Endothelial cell of umbilical vein (primary cell): ENCODE measurements around the gene PAK5. TPM values are rescaled to one million over a fixed set of nuclear protein-coding genes. Genes with fewer than 3 reads are reported as not detected.

Experiments used
- BruUV-seq: library from RNA; stranded (reverse); fragments of 400-500 nt; replicated peaks from 2 replicates; lab custom pipeline; 2021; lab: Mats Ljungman, UMichigan
- CTCF ChIA-PET: fragments of 300-600, 350-600 bp; sonication (Branson Sonifier 250); formaldehyde crosslinking; loops from one replicate; lab custom pipeline; 2021; ENCODE audit warnings: antibody characterized with exemption, inconsistent platforms; lab: Charles Lee
- POLR2A ChIA-PET: fragments of 300-600, 350-600 bp; sonication (Branson Sonifier 250); formaldehyde crosslinking; loops from one replicate; lab custom pipeline; 2021; ENCODE audit warnings: antibody characterized with exemption, inconsistent platforms; lab: Charles Lee
- DNase-seq: peaks from one replicate; pipeline ENCODE4 v3.0.0-alpha.2; 2011; ENCODE audit warnings: low read depth, low spot score
- FAIRE-seq: peaks from 2 replicates; lab custom pipeline; 2011; peaks lifted over from hg19 to GRCh38; lab: Jason Lieb, UNC
- H2AFZ ChIP-seq: 2 replicates; pipeline ENCODE4 v1.6.0; 2012; ENCODE audit warnings: low read depth, low read length, control low read depth, inconsistent platforms
- H3K27ac ChIP-seq: 2 replicates; pipeline ENCODE4 v1.5.1; 2011; ENCODE audit warnings: low read depth, mild to moderate bottlenecking, control low read depth, low read length, moderate library complexity; ENCODE audit not compliant: insufficient read depth
- H3K27me3 ChIP-seq, 2 experiments: 2 replicates each; pipeline versions ENCODE4 v1.6.0 to v1.6.1; 2011; ENCODE audit warnings: low read length in 2 of 2, mixed read lengths in 1 of 2; ENCODE audit not compliant: control insufficient read depth in 2 of 2, insufficient read depth in 2 of 2
- H3K36me3 ChIP-seq, 2 experiments: 2 replicates in 1 of 2; 3 replicates in 1 of 2; pipeline ENCODE4 v1.5.1; 2011; ENCODE audit warnings: low read length in 2 of 2, mild to moderate bottlenecking in 1 of 2, moderate library complexity in 1 of 2; ENCODE audit not compliant: control insufficient read depth in 2 of 2, insufficient read depth in 2 of 2; ENCODE audit errors: extremely low read depth in 1 of 2
- H3K4me1 ChIP-seq: 3 replicates; pipeline ENCODE4 v1.5.1; 2011; ENCODE audit warnings: mild to moderate bottlenecking, low read length; ENCODE audit not compliant: control insufficient read depth, insufficient read depth; ENCODE audit errors: extremely low read depth
- H3K4me2 ChIP-seq: 2 replicates; pipeline ENCODE4 v1.6.1; 2011; ENCODE audit warnings: low read length, control low read depth, mixed read lengths; ENCODE audit not compliant: insufficient read depth
- H3K4me3 ChIP-seq, 3 experiments: fragments of 200-600 bp in 1 of 3; sonication (generic), shearing (Covaris generic) in 1 of 3; replicated peaks in 1 of 3; 2 replicates each; pipeline ENCODE4 v1.5.1; 2011 to 2016; ENCODE audit warnings: control low read depth in 3 of 3, low read length in 3 of 3, mild to moderate bottlenecking in 2 of 3, inconsistent platforms in 1 of 3, low read depth in 1 of 3, moderate library complexity in 1 of 3; ENCODE audit not compliant: insufficient read depth in 1 of 3
- H3K79me2 ChIP-seq: 2 replicates; pipeline ENCODE4 v1.6.0; 2012; ENCODE audit warnings: low read length, inconsistent platforms; ENCODE audit not compliant: control insufficient read depth, insufficient read depth
- H3K9ac ChIP-seq: replicated peaks from 2 replicates; pipeline ENCODE3; 2011; ENCODE audit warnings: low read length, control low read depth; ENCODE audit not compliant: insufficient read depth; ENCODE audit errors: extremely low read depth
- H3K9me1 ChIP-seq: replicated peaks from 3 replicates; pipeline ENCODE4 v1.6.0; 2011; ENCODE audit warnings: mild to moderate bottlenecking, low read length; ENCODE audit not compliant: control insufficient read depth, insufficient read depth; ENCODE audit errors: extremely low read depth
- H3K9me3 ChIP-seq: replicated peaks from 2 replicates; pipeline ENCODE4 v1.5.1; 2012; ENCODE audit warnings: low read length, inconsistent platforms; ENCODE audit not compliant: control insufficient read depth, insufficient read depth
- H4K20me1 ChIP-seq: replicated peaks from 2 replicates; pipeline ENCODE3; 2011; ENCODE audit warnings: mild to moderate bottlenecking, low read length; ENCODE audit not compliant: control insufficient read depth, insufficient read depth; ENCODE audit errors: extremely low read depth
- CTCF ChIP-seq, 2 donors: IDR thresholded peaks; 1 replicate in 1 of 2; 2 replicates in 1 of 2; pipeline ENCODE4 v1.5.1; 2011; ENCODE audit warnings: low read length in 2 of 2, mild to moderate bottlenecking in 2 of 2, moderate library complexity in 2 of 2, control low read depth in 1 of 2, inconsistent platforms in 1 of 2, low read depth in 1 of 2; ENCODE audit not compliant: insufficient read depth in 1 of 2; ENCODE audit errors: extremely low read depth in 1 of 2
- EZH2 ChIP-seq: IDR thresholded peaks from 2 replicates; pipeline ENCODE4 v1.6.1; 2012; ENCODE audit warnings: borderline replicate concordance, low read depth, mild to moderate bottlenecking, moderate library complexity, low read length, inconsistent platforms; ENCODE audit not compliant: severe bottlenecking
- FOS ChIP-seq: IDR thresholded peaks from 2 replicates; pipeline ENCODE4 v1.6.1; 2011; ENCODE audit warnings: mild to moderate bottlenecking, low read length, moderate library complexity, borderline replicate concordance; ENCODE audit not compliant: insufficient read depth
- GATA2 ChIP-seq: IDR thresholded peaks from 2 replicates; pipeline ENCODE4 v1.7.0; 2011; ENCODE audit warnings: low read depth, mild to moderate bottlenecking, moderate library complexity, mixed read lengths, low read length; ENCODE audit not compliant: insufficient read length, insufficient read depth
- JUN ChIP-seq: IDR thresholded peaks from 2 replicates; pipeline ENCODE4 v1.6.1; 2011; ENCODE audit warnings: borderline replicate concordance, low read depth; ENCODE audit not compliant: insufficient read length, insufficient read depth
- MAX ChIP-seq: IDR thresholded peaks from 2 replicates; pipeline ENCODE4 v1.6.1; 2011; ENCODE audit not compliant: insufficient read depth, insufficient read length
- MYC ChIP-seq: IDR thresholded peaks from one replicate; pipeline ENCODE4 v1.6.1; 2011; ENCODE audit warnings: mild to moderate bottlenecking, low read depth, low read length
- POLR2A ChIP-seq: IDR thresholded peaks from 2 replicates; pipeline ENCODE4 v1.6.1; 2012; ENCODE audit warnings: low read depth, mild to moderate bottlenecking, control low read depth, low read length
- POLR2AphosphoS5 ChIP-seq: IDR thresholded peaks from 2 replicates; pipeline ENCODE4 v1.6.1; 2012; ENCODE audit warnings: low read depth, mild to moderate bottlenecking, control low read depth, low read length, moderate library complexity; ENCODE audit not compliant: insufficient read depth
- dilution Hi-C: fragments of 300-500 bp; cut with MboI; formaldehyde crosslinking; loops from one replicate; pipeline ENCODE4 v1.15.0; 2019; ENCODE audit warnings: low sequenced_read_pairs; ENCODE audit not compliant: extremely low pct_ligation_motif_present
- intact Hi-C: fragments of 100-400 bp; cut with micrococcal nuclease; formaldehyde crosslinking; loops from one replicate; pipeline ENCODE4 v1.10.0; 2022
- polyA plus RNA-seq, 4 experiments: library from polyadenylated mRNA; depleted of rRNA in 3 of 4; stranded (reverse) in 3 of 4; unstranded in 1 of 4; fragments of >200 nt; gene quantifications; 2 replicates each; pipeline versions ENCODE4 v1.2.1 to v1.2.3, GENCODE V29; 2011 to 2012; ENCODE audit warnings: missing spikeins in 1 of 4
- total RNA-seq: library from RNA; stranded (reverse); gene quantifications from 2 replicates; pipeline ENCODE4 v1.2.3, GENCODE V29; 2021

PAK5 gene
- total and polyA plus RNA-seq, 2 donors (not counting 3 experiments of a cell fraction or from before 2014, with no cell fraction given) = not detected

DNA sequence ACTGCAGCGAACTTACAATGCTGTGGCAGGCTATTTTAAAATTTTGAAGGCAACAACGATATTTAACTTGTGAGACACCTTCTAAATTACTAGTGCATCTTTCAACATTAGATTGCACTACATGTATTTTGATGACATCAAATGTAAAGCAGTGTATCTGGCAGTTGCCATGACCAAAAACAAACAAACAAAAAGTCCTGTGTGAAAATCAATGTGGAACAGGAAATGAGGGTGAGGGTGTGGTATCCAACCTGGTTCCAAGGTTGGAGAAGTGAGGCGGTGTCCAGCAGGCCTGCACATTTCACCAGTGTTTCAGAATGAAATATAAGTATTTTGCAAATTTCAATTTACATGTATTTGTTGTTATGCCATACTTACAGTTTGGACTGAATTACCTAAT is 212.5 kb downstream of the PAK5 start:
- no peaks in the 10 kb centered on the region for H3K9me3 ChIP-seq
- dilution Hi-C loops = no loop called here
- BruUV-seq = no TSS peak
- H2AFZ ChIP-seq = no peak overlapping the region
- CTCF ChIA-PET = interaction anchor here (0.9 kb wide), 1 partner anchor 16 kb away, joined by 3 read pairs; no protein-coding TSS in a partner anchor
- POLR2A ChIA-PET = no interaction called here
- no peak for TF ChIP-seq MAX
- no peak for TF ChIP-seq JUN
- TF ChIP-seq FOS = no peak
- TF ChIP-seq CTCF (IDR thresholded peaks at IDR 0.05; ENCODE audit: extremely low read depth in 1 of 2, insufficient read depth in 1 of 2, low read depth in 1 of 2, low read length in 2 of 2) = no peak
- no peaks in the 10 kb centered on the region for H3K9me1 ChIP-seq
- no peak overlapping the region for H3K9ac ChIP-seq
- H3K27ac ChIP-seq = no peak overlapping the region
- H3K4me2 ChIP-seq = no peak overlapping the region
- intact Hi-C loops = no loop called here
- peaks cover 2 to 5% of the 10 kb centered on the region in 2 experiments for H3K27me3 ChIP-seq
- H3K79me2 ChIP-seq = no peaks in the 10 kb centered on the region
- H3K4me3 ChIP-seq = no peak overlapping the region
- no peaks in the 10 kb centered on the region for H3K36me3 ChIP-seq
- DNase-seq (no peak), FAIRE-seq (no peak)
- no peaks in the 10 kb centered on the region for H4K20me1 ChIP-seq
- H3K4me1 ChIP-seq = no peaks in the 10 kb centered on the region

DNA sequence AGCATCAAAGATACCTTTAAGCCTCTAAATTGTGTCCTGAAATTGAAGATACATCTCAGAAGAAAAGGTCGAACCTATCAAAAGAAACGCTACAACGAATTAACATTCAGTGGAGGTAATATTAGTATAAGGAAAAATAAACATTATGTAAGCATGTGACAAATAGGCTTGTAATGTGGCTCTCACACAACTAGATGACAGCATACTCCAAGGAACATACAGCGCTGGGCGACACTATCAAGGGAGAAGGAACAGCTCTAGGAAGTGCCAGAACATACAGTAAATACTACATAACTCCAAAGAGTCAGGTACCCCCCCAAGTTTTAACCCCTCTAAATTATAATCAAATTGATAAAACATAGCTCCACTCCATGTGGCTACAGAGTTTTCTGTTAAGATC is 220.9 kb downstream of the PAK5 start:
- Histone ChIP-seq H3K36me3 (no peaks in the 10 kb centered on the region), H3K4me2 (no peak overlapping the region), H3K9me1 (no peaks in the 10 kb centered on the region), H3K4me3 (no peak overlapping the region), H4K20me1 (no peaks in the 10 kb centered on the region), H3K27ac (no peak overlapping the region), H3K4me1 (no peaks in the 10 kb centered on the region), H3K9ac (no peak overlapping the region), H3K79me2 (no peaks in the 10 kb centered on the region), H2AFZ (no peak overlapping the region), H3K9me3 (no peaks in the 10 kb centered on the region), H3K27me3 (peaks cover 7 to 8% of the 10 kb centered on the region in 2 experiments)
- intact Hi-C loops (loop anchor here (1.0 to 10.0 kb wide), 9 partner anchors 295 to 1926 kb away; partner anchors contain the start of gene SNAP25), dilution Hi-C loops (no loop called here)
- CTCF ChIA-PET = interaction anchor here (0.7 to 4.0 kb wide), 31 partner anchors 8 to 1926 kb away, joined by 3 to 111 read pairs (median 5); no protein-coding TSS in a partner anchor
- POLR2A ChIA-PET = interaction anchor here (0.7 kb wide), 1 partner anchor 1069 kb away, joined by 7 read pairs; no protein-coding TSS in a partner anchor
- TF ChIP-seq POLR2AphosphoS5 (no peak), POLR2A (no peak), JUN (no peak), MYC (no peak), EZH2 (no peak), FOS (no peak), CTCF (IDR thresholded peaks at IDR 0.05; ENCODE audit: extremely low read depth in 1 of 2, insufficient read depth in 1 of 2, low read depth in 1 of 2, low read length in 2 of 2) (no peak), MAX (no peak), GATA2 (no peak)
- FAIRE-seq = no peak
- no TSS peak for BruUV-seq
- DNase-seq = no peak
